Liver (tissue), 9 donors: Measurements from ENCODE around the gene RYR2. TPM values are rescaled to one million over a fixed set of nuclear protein-coding genes. Genes with fewer than 3 reads are reported as not detected.

Experiments
- DNase-seq: peaks from one replicate; pipeline ENCODE4 v3.0.0-alpha.2; 2017; ENCODE audit warnings: low spot score
- H3K27ac ChIP-seq, 2 donors: one replicate each; pipeline ENCODE4 v1.7.0; 2013; ENCODE audit warnings: inconsistent platforms in 2 of 2, low read length in 2 of 2, control low read depth in 1 of 2, low read depth in 1 of 2, mild to moderate bottlenecking in 1 of 2
- H3K27me3 ChIP-seq, 4 donors: one replicate each; pipeline versions ENCODE4 v1.6.1 to v1.7.0; 2013; ENCODE audit warnings: low read length in 3 of 4, inconsistent platforms in 1 of 4, mild to moderate bottlenecking in 1 of 4, moderate library complexity in 1 of 4; ENCODE audit not compliant: control insufficient read depth in 4 of 4, insufficient read depth in 4 of 4
- H3K36me3 ChIP-seq, 4 donors: one replicate each; pipeline versions ENCODE4 v1.6.1 to v1.7.0; 2013; ENCODE audit warnings: low read length in 3 of 4, mild to moderate bottlenecking in 3 of 4, low read depth in 1 of 4, moderate library complexity in 1 of 4; ENCODE audit not compliant: control insufficient read depth in 4 of 4, insufficient read depth in 3 of 4
- H3K4me1 ChIP-seq, 4 donors: one replicate each; pipeline versions ENCODE4 v1.6.1 to v1.7.0; 2013; ENCODE audit warnings: low read length in 3 of 4, mild to moderate bottlenecking in 3 of 4, moderate library complexity in 1 of 4; ENCODE audit not compliant: control insufficient read depth in 4 of 4, insufficient read depth in 4 of 4
- H3K4me3 ChIP-seq, 3 donors: one replicate each; pipeline versions ENCODE4 v1.6.1 to v1.7.0; 2013; ENCODE audit warnings: low read length in 3 of 3, control low read depth in 1 of 3, low read depth in 1 of 3, mild to moderate bottlenecking in 1 of 3
- H3K9ac ChIP-seq, 2 donors: one replicate each; pipeline ENCODE4 v1.7.0; 2013; ENCODE audit warnings: low read length in 2 of 2, mild to moderate bottlenecking in 2 of 2, moderate library complexity in 2 of 2, control low read depth in 1 of 2, low read depth in 1 of 2
- H3K9me3 ChIP-seq, 4 donors: one replicate each; pipeline versions ENCODE4 v1.6.1 to v1.7.0; 2013; ENCODE audit warnings: low read length in 3 of 4; ENCODE audit not compliant: control insufficient read depth in 4 of 4
- EGR1 ChIP-seq, 2 donors: IDR thresholded peaks; 2 replicates each; pipeline ENCODE4 v1.6.1; 2016 to 2018; ENCODE audit warnings: antibody characterized with exemption in 2 of 2, low read depth in 2 of 2
- FOXA1 ChIP-seq: IDR thresholded peaks from 2 replicates; pipeline ENCODE4 v1.6.1; 2016; ENCODE audit warnings: antibody characterized with exemption
- FOXA2 ChIP-seq: IDR thresholded peaks from 2 replicates; pipeline ENCODE4 v1.6.1; 2016; ENCODE audit warnings: antibody characterized with exemption
- GABPA ChIP-seq, 2 donors: IDR thresholded peaks in 1 of 2; conservative IDR thresholded peaks in 1 of 2; 2 replicates each; pipeline ENCODE4 v1.6.1; 2016; ENCODE audit warnings: antibody characterized with exemption in 2 of 2, mild to moderate bottlenecking in 1 of 2, moderate library complexity in 1 of 2
- HNF4A ChIP-seq, 2 donors: conservative IDR thresholded peaks; 2 replicates each; pipeline ENCODE4 v1.6.1; 2016; ENCODE audit warnings: antibody characterized with exemption in 2 of 2, mild to moderate bottlenecking in 2 of 2
- HNF4G ChIP-seq: IDR thresholded peaks from 2 replicates; pipeline ENCODE4 v1.6.1; 2016; ENCODE audit warnings: antibody characterized with exemption
- JUND ChIP-seq, 2 donors: IDR thresholded peaks; 2 replicates each; pipeline ENCODE4 v1.6.1; 2016; ENCODE audit warnings: antibody characterized with exemption in 2 of 2
- NR2F2 ChIP-seq: IDR thresholded peaks from 2 replicates; pipeline ENCODE4 v1.6.1; 2016; ENCODE audit warnings: antibody characterized with exemption
- RAD21 ChIP-seq, 2 donors: IDR thresholded peaks; 2 replicates each; pipeline ENCODE4 v1.6.1; 2016; ENCODE audit warnings: antibody characterized with exemption in 2 of 2, mild to moderate bottlenecking in 2 of 2
- RXRA ChIP-seq, 2 donors: IDR thresholded peaks; 2 replicates each; pipeline ENCODE4 v1.6.1; 2017 to 2018; ENCODE audit warnings: antibody characterized with exemption in 2 of 2, mild to moderate bottlenecking in 1 of 2
- SP1 ChIP-seq: IDR thresholded peaks from 2 replicates; pipeline ENCODE4 v1.6.1; 2018; ENCODE audit warnings: antibody characterized with exemption, mild to moderate bottlenecking
- TAF1 ChIP-seq: conservative IDR thresholded peaks from 2 replicates; pipeline ENCODE4 v1.6.1; 2016; ENCODE audit warnings: antibody characterized with exemption, mild to moderate bottlenecking
- YY1 ChIP-seq: IDR thresholded peaks from 2 replicates; pipeline ENCODE4 v1.6.1; 2016; ENCODE audit warnings: antibody characterized with exemption, mild to moderate bottlenecking
- WGBS: extraction: QIAGEN DNeasy Blood & Tissue Kit; methylation state at CpG from one replicate; pipeline ENCODE4 v1.1.7; 2013; 5-methylcytosine and 5-hydroxymethylcytosine counted together
- polyA plus RNA-seq, 2 donors: library from polyadenylated mRNA; stranded (reverse) in 1 of 2; unstranded in 1 of 2; fragments of 200-250 nt in 1 of 2; fragments of >200 nt in 1 of 2; fragmentation: Nextera tagmentation in 1 of 2; extraction: Ambion mirVana in 1 of 2; gene quantifications; one replicate each; pipeline versions ENCODE4 v1.2.1 to v1.2.3, GENCODE V29; 2013 to 2015
- total RNA-seq, 2 donors: library from RNA; depleted of rRNA; stranded (reverse); fragments of >200 nt; gene quantifications; one replicate each; pipeline ENCODE4 v1.2.3, GENCODE V29; 2014
- TF ChIP-seq, protein P1 (sequence below): IDR thresholded peaks from 2 replicates; pipeline ENCODE4 v1.6.1; 2016; ENCODE audit warnings: antibody characterized with exemption
- TF ChIP-seq, protein P2 (sequence below): fragments of 150-350 bp; IDR thresholded peaks from 2 replicates; pipeline ENCODE4 v1.5.1; 2017; ENCODE audit warnings: improper control_type of control experiment, low read depth, low read length; ENCODE audit not compliant: missing input control
- TF ChIP-seq, protein P3 (sequence below): IDR thresholded peaks from 2 replicates; pipeline ENCODE4 v1.6.1; 2016; ENCODE audit warnings: antibody characterized with exemption
- TF ChIP-seq, protein P4 (sequence below): IDR thresholded peaks from 2 replicates; pipeline ENCODE4 v1.6.1; 2016; ENCODE audit warnings: antibody characterized with exemption
- TF ChIP-seq, protein P5 (sequence below): IDR thresholded peaks from 2 replicates; pipeline ENCODE4 v1.6.1; 2016; ENCODE audit warnings: antibody characterized with exemption, mild to moderate bottlenecking
- donor health status: healthy.
- donor health status: healthy.
- donor health status: healthy.
- donor health status: healthy.
- donor health status: healthy.

Gene RYR2
- total and polyA plus RNA-seq, 4 donors = 0.06 to 0.75 (median 0.31) TPM

DNA sequence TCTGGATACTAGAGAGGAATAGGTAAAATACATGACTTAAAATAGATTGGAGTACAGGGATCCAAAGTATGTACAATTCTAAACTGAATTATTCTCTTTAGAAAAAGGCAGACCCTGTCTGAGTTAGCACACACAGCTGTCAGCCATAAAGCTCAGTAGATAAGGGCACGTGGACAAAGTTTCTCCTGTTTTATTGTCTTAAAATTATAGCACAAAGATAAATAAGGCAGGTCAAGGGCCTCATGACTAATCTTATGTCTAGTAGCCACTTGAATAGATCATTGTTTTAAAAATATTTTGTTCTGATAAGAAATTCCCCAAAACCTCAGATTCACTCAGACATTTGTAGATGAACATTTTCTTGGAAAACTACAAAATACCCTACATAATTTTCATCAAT is 643.6 kb downstream of the RYR2 start:
- TF ChIP-seq RXRA (IDR thresholded peaks at IDR 0.05) (no peak), JUND (IDR thresholded peaks at IDR 0.05) (no peak), HNF4G (no peak), TAF1 (no peak), NR2F2 (no peak), EGR1 (IDR thresholded peaks at IDR 0.05; ENCODE audit: low read depth in 2 of 2) (no peak), RAD21 (IDR thresholded peaks at IDR 0.05) (no peak), FOXA2 (no peak), GABPA (IDR thresholded peaks at IDR 0.05 in 1 of 2, conservative IDR thresholded peaks at IDR 0.05 in 1 of 2) (no peak), HNF4A (conservative IDR thresholded peaks at IDR 0.05) (no peak), FOXA1 (no peak), SP1 (no peak), YY1 (no peak)
- TF ChIP-seq, protein P1, sequence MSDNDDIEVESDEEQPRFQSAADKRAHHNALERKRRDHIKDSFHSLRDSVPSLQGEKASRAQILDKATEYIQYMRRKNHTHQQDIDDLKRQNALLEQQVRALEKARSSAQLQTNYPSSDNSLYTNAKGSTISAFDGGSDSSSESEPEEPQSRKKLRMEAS = no peak
- TF ChIP-seq, protein P2, sequence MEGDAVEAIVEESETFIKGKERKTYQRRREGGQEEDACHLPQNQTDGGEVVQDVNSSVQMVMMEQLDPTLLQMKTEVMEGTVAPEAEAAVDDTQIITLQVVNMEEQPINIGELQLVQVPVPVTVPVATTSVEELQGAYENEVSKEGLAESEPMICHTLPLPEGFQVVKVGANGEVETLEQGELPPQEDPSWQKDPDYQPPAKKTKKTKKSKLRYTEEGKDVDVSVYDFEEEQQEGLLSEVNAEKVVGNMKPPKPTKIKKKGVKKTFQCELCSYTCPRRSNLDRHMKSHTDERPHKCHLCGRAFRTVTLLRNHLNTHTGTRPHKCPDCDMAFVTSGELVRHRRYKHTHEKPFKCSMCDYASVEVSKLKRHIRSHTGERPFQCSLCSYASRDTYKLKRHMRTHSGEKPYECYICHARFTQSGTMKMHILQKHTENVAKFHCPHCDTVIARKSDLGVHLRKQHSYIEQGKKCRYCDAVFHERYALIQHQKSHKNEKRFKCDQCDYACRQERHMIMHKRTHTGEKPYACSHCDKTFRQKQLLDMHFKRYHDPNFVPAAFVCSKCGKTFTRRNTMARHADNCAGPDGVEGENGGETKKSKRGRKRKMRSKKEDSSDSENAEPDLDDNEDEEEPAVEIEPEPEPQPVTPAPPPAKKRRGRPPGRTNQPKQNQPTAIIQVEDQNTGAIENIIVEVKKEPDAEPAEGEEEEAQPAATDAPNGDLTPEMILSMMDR = no peak
- TF ChIP-seq, protein P3, sequence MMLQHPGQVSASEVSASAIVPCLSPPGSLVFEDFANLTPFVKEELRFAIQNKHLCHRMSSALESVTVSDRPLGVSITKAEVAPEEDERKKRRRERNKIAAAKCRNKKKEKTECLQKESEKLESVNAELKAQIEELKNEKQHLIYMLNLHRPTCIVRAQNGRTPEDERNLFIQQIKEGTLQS = no peak
- TF ChIP-seq, protein P4, sequence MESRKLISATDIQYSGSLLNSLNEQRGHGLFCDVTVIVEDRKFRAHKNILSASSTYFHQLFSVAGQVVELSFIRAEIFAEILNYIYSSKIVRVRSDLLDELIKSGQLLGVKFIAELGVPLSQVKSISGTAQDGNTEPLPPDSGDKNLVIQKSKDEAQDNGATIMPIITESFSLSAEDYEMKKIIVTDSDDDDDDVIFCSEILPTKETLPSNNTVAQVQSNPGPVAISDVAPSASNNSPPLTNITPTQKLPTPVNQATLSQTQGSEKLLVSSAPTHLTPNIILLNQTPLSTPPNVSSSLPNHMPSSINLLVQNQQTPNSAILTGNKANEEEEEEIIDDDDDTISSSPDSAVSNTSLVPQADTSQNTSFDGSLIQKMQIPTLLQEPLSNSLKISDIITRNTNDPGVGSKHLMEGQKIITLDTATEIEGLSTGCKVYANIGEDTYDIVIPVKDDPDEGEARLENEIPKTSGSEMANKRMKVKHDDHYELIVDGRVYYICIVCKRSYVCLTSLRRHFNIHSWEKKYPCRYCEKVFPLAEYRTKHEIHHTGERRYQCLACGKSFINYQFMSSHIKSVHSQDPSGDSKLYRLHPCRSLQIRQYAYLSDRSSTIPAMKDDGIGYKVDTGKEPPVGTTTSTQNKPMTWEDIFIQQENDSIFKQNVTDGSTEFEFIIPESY = no peak
- TF ChIP-seq, protein P5, sequence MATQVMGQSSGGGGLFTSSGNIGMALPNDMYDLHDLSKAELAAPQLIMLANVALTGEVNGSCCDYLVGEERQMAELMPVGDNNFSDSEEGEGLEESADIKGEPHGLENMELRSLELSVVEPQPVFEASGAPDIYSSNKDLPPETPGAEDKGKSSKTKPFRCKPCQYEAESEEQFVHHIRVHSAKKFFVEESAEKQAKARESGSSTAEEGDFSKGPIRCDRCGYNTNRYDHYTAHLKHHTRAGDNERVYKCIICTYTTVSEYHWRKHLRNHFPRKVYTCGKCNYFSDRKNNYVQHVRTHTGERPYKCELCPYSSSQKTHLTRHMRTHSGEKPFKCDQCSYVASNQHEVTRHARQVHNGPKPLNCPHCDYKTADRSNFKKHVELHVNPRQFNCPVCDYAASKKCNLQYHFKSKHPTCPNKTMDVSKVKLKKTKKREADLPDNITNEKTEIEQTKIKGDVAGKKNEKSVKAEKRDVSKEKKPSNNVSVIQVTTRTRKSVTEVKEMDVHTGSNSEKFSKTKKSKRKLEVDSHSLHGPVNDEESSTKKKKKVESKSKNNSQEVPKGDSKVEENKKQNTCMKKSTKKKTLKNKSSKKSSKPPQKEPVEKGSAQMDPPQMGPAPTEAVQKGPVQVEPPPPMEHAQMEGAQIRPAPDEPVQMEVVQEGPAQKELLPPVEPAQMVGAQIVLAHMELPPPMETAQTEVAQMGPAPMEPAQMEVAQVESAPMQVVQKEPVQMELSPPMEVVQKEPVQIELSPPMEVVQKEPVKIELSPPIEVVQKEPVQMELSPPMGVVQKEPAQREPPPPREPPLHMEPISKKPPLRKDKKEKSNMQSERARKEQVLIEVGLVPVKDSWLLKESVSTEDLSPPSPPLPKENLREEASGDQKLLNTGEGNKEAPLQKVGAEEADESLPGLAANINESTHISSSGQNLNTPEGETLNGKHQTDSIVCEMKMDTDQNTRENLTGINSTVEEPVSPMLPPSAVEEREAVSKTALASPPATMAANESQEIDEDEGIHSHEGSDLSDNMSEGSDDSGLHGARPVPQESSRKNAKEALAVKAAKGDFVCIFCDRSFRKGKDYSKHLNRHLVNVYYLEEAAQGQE = no peak
- no peaks in the 10 kb centered on the region for H3K36me3 ChIP-seq
- no peak overlapping the region for H3K4me3 ChIP-seq
- no peak overlapping the region for H3K27ac ChIP-seq
- H3K27me3 ChIP-seq = no peaks in the 10 kb centered on the region
- no peaks in the 10 kb centered on the region for H3K4me1 ChIP-seq
- no peak for DNase-seq
- H3K9me3 ChIP-seq = no peaks in the 10 kb centered on the region
- H3K9ac ChIP-seq = no peak overlapping the region
- WGBS = 57% methylated on average over 1 of the region's 1 CpG
